ENCODE measurements around the gene GFRA3.
A peak's percentile ranks its signal among the peaks of the same experiment; 100 is the strongest.
"Not testable (repeated sequence)": the region's sequence is repeated elsewhere in the genome, so short reads cannot be mapped to it uniquely, and the experiment has no call there.

GFRA3 gene

DNA sequence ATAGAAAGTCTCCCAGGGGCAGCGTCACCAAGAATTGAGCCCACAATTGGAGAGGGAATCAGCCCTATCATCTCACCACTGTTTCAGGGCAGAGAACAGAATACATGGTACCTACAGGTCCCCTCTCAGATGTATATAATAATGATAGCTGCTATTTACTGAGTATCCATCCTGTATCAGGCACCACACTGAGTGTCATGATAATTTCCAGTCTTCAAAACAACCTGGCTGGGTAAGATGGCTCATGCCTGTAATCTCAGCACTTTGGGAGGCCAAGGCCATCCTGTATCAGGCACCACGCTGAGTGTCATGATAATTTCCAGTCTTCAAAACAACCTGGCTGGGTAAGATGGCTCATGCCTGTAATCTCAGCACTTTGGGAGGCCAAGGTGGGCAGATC is 26.6 kb downstream of the GFRA3 start:
- not testable (repeated sequence) for DNase-seq (ENCODE audit: low read depth in 2 of 2, low spot score in 1 of 2)

- DNase-seq (ENCODE audit: low read depth in 2 of 2, low spot score in 1 of 2), result no peak
Measured at GRCh38 chr5:138246822-138247221, 27.6 kb downstream of the GFRA3 start.

DNA sequence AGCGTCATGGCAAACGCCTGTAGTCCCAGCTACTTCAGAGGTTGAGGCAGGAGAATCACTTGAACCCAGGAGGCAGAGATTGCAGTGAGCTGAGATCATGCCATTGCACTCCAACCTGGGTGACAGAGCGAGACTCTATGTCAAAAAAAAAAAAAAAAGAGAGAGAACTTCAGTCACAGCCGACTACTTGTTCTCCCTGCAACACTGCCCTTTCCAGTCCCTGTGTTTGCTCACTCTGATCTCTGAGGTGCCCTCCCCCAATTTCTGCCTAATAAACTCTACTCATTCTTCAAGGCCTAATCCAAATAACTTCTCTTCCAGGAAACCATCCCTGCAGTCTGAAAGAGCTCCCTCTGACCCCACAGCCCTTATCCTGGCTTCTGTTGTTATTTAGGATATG is 28.1 kb downstream of the GFRA3 start:
- no peak for DNase-seq (ENCODE audit: low read depth in 2 of 2, low spot score in 1 of 2)

- no peak for DNase-seq (ENCODE audit: low read depth in 2 of 2, low spot score in 1 of 2)
Measured at GRCh38 chr5:138245717-138246116, 28.7 kb downstream of the GFRA3 start.

DNA sequence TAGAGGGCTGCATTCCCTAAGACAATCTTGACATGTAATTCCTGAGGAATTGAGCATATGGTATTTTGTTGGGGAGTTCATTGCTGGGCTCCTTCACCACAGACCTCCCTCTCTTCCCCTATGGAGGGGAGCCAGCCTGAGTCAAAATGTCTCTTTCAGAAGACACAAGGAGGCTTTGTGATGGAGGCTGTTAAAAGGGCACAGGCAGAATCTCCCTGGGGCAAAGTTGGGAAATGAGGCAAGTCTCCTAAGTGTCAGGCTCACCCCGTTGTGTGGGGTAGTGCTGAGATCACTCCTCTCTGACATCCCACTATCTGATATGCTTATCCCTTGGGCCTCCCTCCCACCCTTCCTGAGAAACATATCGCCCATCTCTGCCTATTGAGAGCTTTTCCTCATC is 30.6 kb downstream of the GFRA3 start:
- DNase-seq (ENCODE audit: low read depth in 2 of 2, low spot score in 1 of 2), result no peak

DNA sequence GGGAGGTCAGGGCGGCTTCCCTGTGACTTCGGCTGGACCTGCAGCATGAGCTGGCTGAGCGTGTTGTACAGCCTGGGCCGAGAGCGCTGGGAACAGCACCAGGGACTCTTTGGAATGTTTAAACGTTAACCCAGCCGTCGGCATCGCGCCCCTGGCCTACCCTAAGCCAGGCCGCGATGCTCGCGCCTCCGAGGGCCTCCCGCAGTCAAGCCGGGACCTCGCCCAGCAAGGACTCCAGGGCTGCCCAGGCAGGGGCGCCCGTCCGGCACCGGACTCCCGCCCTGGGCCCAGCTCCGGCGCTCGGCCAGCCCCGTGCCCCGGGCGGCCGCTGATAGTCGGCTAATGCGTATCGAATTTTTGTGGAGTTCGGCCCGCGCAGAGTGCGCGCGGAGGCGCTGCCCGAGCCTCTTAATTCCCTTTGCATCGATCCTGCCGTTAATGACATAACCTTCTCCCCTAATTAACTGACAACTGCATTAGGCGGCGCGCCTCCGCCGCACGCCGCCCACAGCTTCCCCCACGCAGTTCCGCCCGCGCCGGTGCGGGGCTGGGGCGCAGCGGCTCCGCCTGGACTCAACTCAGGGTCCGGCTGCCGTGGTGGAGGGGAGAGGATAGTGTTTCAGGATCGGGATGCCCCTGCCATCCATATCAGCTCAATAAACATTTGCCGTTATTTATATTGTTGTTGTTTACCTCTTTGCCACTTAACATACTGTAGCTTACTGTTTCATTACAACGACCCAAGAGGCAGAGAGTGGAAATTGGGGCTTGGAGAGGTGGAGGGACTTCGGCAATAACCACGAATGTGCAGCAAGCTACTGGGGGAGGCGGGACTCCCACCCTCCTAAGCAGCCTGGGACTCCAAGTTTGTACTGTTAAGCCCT is 32.5 kb downstream of the GFRA3 start:
- no peak for DNase-seq (ENCODE audit: low read depth in 2 of 2, low spot score in 1 of 2)

DNA sequence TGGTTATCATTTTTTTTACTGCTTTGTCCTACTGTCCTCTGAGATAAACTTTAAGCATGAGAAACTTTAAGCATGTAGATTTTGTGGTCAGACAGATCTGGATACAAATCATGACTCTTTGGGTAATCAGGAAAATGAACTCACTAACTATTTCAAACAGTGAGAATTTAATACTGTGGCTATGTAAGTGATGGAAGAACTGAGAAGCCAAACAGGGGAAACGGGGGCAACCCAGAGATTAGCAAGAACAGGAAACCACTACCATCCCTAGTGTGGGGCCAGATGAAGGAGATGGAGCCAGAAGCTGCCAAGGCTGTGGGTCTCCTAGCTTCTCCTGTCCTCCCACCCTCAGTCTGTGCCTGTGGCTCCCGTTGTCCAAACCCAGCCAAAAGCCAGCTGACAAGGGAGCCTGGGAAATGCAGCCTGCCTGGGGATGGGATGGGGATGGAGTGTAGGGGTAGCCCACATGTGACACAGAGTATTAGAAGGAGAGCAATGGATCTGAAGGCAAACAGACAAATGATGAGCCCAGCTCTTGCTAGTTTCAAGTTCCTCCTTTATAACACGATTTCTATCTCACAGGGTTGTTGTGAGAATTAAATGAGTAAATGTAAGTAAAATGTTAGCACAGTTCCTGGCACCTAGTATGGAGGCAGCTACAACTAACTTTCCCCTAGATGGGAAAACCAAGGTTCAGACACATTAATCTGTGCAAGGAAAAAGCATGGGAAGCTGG is 33.6 kb downstream of the GFRA3 start:
- no peak for DNase-seq (ENCODE audit: low read depth in 2 of 2, low spot score in 1 of 2)

GRCh38 chr5:138238034-138238433 is 36.4 kb downstream of the GFRA3 start:
- DNase-seq (ENCODE audit: low read depth in 2 of 2, low spot score in 1 of 2), result no peak

DNA sequence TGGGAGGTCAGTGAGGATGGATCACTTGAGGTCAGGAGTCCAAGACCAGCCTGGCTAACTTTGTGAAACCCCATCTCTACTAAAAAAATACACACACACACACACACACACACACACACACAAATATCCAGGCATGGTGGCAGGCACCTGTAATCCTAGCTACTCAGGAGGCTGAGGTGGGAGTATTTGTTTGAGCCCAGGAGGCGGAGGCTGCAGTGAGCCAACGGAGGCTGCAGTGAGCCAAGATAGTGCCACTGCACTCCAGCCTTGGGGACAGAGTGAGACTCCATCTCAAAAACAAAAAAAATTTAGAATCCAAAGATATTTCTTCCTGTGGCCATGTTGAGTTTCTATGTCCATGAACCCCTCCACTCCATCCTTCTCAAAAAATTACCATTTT is 39.8 kb downstream of the GFRA3 start:
- DNase-seq (ENCODE audit: low read depth in 2 of 2, low spot score in 1 of 2), result no peak

DNA sequence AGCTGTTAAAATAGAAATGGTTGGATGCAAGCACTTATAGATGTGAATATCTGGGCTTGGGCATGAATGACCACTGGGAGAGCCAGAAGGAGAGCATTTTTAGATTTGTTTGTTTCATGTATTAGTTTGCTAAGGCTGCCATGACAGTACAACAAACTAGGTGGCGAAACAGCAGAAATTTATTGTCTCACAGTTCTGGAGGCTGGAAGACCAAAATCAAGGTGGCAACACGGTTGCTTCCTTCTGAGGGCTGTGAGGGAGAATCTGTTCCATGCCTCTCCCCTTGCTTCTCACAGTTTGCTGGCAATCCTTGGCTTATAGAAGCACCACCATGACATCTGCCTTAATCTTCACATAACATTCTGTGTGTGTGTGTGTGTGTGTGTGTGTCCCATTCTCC is 41.1 kb downstream of the GFRA3 start:
- DNase-seq (ENCODE audit: low read depth in 2 of 2, low spot score in 1 of 2), result no peak

DNA sequence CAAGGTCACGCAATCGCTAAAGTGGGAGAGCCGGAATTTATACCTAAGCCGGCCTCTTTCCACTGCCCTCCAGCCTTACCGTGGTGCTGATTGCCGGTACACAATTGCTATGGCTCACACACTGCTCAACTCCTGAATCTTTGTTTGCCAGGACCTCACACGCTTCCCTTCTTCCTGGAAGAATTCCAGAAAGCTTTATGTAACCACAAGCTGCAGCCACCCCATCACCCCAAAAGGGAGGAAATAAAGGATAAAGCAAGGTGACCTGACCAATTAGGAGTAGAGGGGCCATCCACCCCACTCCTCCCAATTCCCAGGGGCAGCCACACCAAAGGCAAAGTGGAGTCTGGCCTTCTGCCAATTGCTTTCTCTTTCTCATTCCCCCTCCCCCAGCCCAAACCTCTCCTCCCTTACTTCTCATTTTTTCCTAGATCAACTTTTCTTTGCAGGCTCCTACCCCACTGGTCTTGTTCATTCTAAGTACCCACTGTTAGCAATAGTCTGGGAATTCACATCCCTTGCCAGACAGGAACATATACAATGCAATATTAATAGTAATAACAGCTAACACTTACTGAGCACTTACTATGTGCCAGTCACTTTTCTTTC is 43.3 kb downstream of the GFRA3 start:
- no peak for DNase-seq (ENCODE audit: low read depth in 2 of 2, low spot score in 1 of 2)

DNA sequence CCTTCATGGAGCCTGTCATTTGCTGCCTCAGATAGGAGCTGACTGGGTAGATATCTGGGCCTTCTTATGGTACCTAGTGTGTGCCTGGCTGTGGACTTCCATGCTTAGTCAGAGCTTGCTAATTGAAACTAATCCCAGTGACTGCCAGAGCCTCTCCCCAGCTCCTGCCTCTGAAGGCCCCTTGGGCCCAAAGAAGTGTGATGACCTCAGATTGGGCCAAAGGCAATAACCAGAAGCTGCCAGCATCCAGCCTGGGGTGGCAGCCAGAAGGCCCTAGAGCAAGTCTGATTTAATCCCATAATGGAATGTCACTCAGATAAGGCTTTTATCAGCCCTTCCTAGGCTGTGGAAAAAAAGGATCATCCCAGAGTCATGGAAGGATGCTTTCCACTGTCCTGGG is 44.2 kb downstream of the GFRA3 start:
- DNase-seq (ENCODE audit: low read depth in 2 of 2, low spot score in 1 of 2), result no peak

DNA sequence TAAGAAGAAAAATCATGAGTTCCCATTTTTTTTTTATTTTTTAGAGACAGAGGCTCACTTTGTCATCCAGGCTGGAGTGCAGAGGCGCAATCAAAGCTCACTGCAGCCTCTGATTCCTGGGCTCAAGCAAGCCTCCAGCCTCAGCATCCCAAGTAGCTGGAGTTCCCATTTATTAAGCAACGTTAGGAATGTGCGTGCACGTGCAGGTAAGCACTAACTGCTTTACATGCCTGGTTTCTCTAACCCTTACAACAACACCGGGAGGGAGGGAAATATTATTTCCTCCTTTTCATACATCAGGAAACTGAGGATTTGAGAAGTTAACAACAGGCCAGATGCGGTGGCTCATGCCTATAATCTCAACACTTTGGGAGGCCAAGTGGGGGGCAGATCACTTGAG is 45.0 kb downstream of the GFRA3 start:
- no peak for DNase-seq (ENCODE audit: low read depth in 2 of 2, low spot score in 1 of 2)

DNA sequence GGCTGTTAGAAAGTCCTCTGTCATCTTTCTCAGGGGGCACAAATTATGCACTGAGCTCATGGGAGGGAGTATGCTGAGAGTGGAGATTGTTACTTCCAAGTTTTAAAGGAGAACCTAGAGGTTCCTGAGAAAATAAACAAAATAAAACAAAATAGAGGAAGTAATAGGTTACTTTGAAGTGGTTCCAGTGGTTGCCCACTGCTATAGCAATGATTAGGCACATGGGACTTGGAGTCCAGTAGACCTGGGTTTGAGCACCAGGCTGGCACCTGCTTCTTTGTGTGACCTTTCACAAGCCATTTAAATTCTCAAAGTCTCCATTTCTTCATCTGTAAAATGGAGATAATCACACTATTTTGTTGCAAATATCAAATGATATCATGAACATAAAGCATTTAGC is 47.5 kb downstream of the GFRA3 start:
- DNase-seq (ENCODE audit: low read depth in 2 of 2, low spot score in 1 of 2), result no peak

- no peak for DNase-seq (ENCODE audit: low read depth in 2 of 2, low spot score in 1 of 2)
Measured at GRCh38 chr5:138224712-138225111, 49.7 kb downstream of the GFRA3 start.

DNA sequence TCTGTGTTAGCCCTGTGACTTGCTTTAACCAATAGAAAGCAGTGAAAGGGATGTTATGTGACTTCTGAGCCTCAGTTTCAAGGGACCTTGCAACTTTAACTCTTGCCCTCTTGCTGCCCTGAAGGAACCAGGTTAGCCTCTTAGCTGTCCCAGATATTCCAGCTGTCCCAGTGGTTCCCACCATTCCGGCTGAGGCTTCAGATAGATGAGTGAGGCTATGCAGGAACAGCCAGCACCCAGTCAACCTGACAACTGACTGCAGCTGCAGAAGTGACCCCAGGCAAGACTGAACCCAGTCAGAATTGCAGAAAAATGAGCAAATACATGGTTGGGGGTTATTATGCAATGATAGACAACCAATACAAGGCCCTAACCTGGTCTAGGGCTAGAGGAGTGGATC is 50.9 kb downstream of the GFRA3 start:
- DNase-seq (ENCODE audit: low read depth in 2 of 2, low spot score in 1 of 2), result no peak

DNA sequence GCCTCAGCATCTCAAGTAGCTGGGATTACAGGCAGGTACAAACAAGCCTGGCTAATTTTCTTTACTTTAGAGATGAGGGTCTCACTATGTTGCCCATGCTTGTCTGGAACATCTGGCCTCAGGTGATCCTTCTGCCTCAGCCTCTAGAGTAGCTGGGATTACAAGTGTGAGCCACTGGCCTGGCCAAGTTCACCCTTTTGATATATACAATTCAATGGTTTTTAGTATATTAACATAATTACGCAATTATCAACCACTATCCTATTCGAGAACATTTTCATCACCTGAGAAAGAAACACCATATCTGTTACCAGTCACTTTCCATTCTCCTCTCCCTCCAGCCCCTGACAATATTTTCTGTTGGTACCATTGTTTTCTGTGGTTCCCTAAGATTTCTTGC is 57.6 kb downstream of the GFRA3 start:
- DNase-seq (ENCODE audit: low read depth in 2 of 2, low spot score in 1 of 2), result no peak

DNA sequence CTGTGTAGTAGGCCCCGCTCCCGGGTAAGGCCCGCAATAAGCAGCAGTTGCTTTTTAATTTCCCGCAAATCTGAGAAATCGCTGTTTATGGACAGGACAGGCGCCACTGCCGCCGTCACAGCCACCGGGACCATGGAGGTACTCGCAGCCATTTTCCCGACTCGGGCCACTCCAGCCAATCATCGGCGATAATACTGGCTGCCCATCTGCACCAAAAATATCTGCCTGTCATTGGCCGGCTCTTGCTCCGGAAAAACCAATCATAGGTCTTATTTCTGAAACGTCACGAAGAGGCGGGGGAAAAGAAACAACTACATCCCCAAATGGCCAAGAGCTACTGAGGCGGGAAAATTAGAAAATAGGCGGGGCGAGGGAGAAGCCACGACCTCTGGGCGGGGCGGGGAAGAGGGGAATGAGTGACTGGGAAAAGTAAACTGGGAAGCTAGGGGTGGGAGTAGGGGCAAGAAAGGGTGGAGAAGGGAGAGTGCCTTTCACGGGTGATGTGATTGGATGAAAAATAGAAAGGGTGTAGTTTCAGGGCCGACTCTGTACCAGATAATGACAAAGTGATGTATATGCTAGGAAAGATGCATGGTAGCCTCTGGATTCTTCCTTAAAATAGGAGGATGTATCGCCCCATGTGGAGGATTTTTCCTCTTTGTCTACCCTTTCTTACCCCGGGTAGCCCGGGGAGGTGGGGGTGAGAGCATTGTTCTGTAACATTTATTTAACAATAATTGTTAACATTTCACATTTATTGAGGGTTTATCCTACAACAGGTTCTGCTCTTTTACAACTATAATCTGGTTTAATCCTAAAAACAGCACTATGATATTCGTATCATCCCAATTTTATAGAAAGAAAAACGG is 61.0 kb downstream of the GFRA3 start, which contains the start of gene CDC23:
CDC23 (minus strand) TSS at position 163 of the 869 bp plus-strand sequence; CDS start at position 152, 11 bp downstream.
- peak; percentile 74 to 75 for DNase-seq (ENCODE audit: low read depth in 2 of 2, low spot score in 1 of 2)

GRCh38 chr5:138212828-138213160 is 61.6 kb downstream of the GFRA3 start:
- no peak for DNase-seq (ENCODE audit: low read depth in 2 of 2, low spot score in 1 of 2)

- no peak for DNase-seq (ENCODE audit: low read depth in 2 of 2, low spot score in 1 of 2)
Measured at GRCh38 chr5:138210985-138211384, 63.4 kb downstream of the GFRA3 start.
